Measurements from ENCODE around the gene CASP9.

- TF ChIP-seq, protein P1, sequence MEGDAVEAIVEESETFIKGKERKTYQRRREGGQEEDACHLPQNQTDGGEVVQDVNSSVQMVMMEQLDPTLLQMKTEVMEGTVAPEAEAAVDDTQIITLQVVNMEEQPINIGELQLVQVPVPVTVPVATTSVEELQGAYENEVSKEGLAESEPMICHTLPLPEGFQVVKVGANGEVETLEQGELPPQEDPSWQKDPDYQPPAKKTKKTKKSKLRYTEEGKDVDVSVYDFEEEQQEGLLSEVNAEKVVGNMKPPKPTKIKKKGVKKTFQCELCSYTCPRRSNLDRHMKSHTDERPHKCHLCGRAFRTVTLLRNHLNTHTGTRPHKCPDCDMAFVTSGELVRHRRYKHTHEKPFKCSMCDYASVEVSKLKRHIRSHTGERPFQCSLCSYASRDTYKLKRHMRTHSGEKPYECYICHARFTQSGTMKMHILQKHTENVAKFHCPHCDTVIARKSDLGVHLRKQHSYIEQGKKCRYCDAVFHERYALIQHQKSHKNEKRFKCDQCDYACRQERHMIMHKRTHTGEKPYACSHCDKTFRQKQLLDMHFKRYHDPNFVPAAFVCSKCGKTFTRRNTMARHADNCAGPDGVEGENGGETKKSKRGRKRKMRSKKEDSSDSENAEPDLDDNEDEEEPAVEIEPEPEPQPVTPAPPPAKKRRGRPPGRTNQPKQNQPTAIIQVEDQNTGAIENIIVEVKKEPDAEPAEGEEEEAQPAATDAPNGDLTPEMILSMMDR (IDR thresholded peaks at IDR 0.05): no peak
- TF ChIP-seq POLR2A (IDR thresholded peaks at IDR 0.05): no peak
These were observed 79.3 kb downstream of the CASP9 start for GRCh38 chr1:15444468-15445389.
